Parathyroid adenoma (tissue), 2 donors: ENCODE measurements around the gene GPX3.

ENCODE experiments used
- H2AFZ ChIP-seq: fragments of 300-600 bp; sonication (generic); one replicate; pipeline ENCODE4 v1.7.0; 2017; ENCODE audit warnings: antibody characterized with exemption, mild to moderate bottlenecking
- H3K27ac ChIP-seq: fragments of 300-600 bp; sonication (generic); one replicate; pipeline ENCODE4 v1.7.0; 2017
- H3K27me3 ChIP-seq: fragments of 300-600 bp; sonication (generic); one replicate; pipeline ENCODE4 v1.7.0; 2017; ENCODE audit warnings: low read length; ENCODE audit not compliant: control insufficient read depth, insufficient read depth
- H3K36me3 ChIP-seq: fragments of 300-600 bp; sonication (generic); one replicate; pipeline ENCODE4 v1.7.0; 2017; ENCODE audit warnings: low read length; ENCODE audit not compliant: control insufficient read depth, insufficient read depth
- H3K4me1 ChIP-seq: fragments of 300-600 bp; sonication (generic); one replicate; pipeline ENCODE4 v1.7.0; 2017; ENCODE audit warnings: control low read depth
- H3K4me2 ChIP-seq: fragments of 300-600 bp; sonication (generic); one replicate; pipeline ENCODE4 v1.7.0; 2017; ENCODE audit warnings: low read length
- H3K4me3 ChIP-seq: fragments of 300-600 bp; sonication (generic); one replicate; pipeline ENCODE4 v1.7.0; 2017; ENCODE audit warnings: low read depth, low read length
- H3K79me2 ChIP-seq: fragments of 300-600 bp; sonication (generic); one replicate; pipeline ENCODE4 v1.7.0; 2017; ENCODE audit warnings: control low read depth
- H3K9ac ChIP-seq: fragments of 300-600 bp; sonication (generic); one replicate; pipeline ENCODE4 v1.7.0; 2017; ENCODE audit warnings: mild to moderate bottlenecking
- H3K9me3 ChIP-seq: fragments of 300-600 bp; sonication (generic); one replicate; pipeline ENCODE4 v1.7.0; 2017; ENCODE audit warnings: low read length; ENCODE audit not compliant: control insufficient read depth
- TF ChIP-seq, protein P1 (sequence below): fragments of 300-600 bp; sonication (generic); IDR thresholded peaks from one replicate; pipeline ENCODE4 v1.7.0; 2017; ENCODE audit warnings: antibody characterized with exemption, mild to moderate bottlenecking
- donor health status: primary hyperparathyroidism.

GPX3 gene

DNA sequence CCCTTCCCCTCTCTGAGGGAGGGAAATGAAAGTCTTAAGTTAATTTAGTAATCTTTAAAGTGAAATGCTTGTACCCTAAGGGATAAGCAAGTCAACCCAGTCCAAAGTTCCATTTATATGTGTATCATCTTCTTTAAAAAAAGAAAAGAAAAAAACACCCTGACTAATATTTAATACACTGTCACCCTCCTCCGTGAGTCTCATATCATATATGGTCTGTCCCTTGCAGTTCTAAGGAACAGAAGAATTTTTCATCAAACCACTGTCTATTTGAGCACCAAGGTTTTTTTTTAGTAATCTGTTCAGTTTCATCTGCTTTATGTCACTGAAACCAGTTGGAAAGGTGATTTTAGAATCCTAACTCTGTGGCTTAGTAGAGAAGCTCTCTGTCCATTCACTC, 45.2 kb downstream of the GPX3 start:
- Histone ChIP-seq H3K4me3 (no peak overlapping the region), H3K79me2 (peaks cover 81% of the 10 kb centered on the region), H3K9me3 (no peaks in the 10 kb centered on the region), H3K27ac (no peak overlapping the region), H3K4me2 (no peak overlapping the region), H3K27me3 (no peaks in the 10 kb centered on the region), H3K9ac (no peak overlapping the region), H3K4me1 (peaks cover 54% of the 10 kb centered on the region), H3K36me3 (no peaks in the 10 kb centered on the region), H2AFZ (no peak overlapping the region)
- TF ChIP-seq, protein P1, sequence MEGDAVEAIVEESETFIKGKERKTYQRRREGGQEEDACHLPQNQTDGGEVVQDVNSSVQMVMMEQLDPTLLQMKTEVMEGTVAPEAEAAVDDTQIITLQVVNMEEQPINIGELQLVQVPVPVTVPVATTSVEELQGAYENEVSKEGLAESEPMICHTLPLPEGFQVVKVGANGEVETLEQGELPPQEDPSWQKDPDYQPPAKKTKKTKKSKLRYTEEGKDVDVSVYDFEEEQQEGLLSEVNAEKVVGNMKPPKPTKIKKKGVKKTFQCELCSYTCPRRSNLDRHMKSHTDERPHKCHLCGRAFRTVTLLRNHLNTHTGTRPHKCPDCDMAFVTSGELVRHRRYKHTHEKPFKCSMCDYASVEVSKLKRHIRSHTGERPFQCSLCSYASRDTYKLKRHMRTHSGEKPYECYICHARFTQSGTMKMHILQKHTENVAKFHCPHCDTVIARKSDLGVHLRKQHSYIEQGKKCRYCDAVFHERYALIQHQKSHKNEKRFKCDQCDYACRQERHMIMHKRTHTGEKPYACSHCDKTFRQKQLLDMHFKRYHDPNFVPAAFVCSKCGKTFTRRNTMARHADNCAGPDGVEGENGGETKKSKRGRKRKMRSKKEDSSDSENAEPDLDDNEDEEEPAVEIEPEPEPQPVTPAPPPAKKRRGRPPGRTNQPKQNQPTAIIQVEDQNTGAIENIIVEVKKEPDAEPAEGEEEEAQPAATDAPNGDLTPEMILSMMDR = no peak

DNA sequence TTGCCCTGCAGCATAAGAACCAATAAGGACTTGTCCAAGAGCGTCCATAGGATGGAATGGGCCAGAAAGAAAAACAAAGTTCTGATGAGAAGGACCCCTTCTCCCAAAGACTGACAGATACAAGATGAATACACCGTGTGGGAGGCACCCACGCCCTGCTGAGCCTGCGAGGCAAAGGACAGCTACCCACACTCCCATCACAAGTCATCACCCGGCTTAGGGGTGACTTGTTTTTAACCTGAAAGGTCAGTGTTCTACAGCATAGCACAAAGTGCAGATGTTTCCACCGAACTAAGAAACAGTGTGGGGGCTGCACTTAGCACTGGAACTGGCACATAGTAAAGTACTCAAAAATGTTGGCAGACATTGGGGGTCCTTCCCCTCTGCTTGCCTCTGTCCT, 46.5 kb downstream of the GPX3 start:
- Histone ChIP-seq H3K9ac (no peak overlapping the region), H2AFZ (no peak overlapping the region), H3K27ac (no peak overlapping the region)

DNA sequence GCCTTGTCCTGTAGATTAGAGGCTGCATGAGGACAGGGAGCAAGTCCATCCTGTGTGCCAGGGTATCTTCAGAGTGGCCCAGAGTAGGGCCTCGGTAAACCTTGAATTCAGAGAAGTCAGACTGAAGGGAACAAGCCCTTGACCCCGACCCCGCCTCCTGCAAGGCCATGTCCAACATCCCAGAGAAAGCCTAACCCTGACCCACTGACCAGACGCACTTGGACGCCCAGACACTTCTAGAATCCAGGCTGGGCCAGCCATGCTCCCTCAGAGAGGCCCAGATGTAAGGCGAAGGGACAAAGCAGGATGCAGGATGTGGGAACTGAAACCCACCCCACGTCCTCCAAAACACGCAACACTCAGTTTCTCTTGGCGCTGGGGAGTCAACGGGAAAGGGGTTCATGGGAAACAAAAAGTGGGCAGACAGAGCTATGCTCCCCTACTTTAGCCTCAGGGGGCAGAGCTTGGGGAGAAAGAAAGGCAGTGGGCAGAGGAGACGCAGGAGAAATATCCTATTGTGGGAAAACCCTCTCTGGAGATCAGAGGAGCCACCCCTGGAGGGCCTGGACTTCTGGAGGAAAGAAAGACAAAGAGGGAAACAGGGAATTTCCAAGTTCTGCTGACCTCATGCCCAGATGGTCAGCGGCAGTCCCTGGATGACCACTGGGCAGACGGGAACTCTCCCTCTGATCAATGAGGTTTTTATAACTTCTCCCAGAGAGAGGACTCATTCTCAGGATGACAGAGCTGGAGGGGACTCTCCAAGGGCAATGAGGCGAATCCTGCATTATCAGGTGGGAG, 47.4 kb downstream of the GPX3 start:
- Histone ChIP-seq H3K4me3 (no peak overlapping the region), H3K79me2 (peaks cover 71% of the 10 kb centered on the region), H2AFZ (no peak overlapping the region), H3K9me3 (no peaks in the 10 kb centered on the region), H3K4me1 (peaks cover 74% of the 10 kb centered on the region), H3K27me3 (no peaks in the 10 kb centered on the region), H3K4me2 (no peak overlapping the region), H3K9ac (no peak overlapping the region), H3K36me3 (no peaks in the 10 kb centered on the region), H3K27ac (peak overlapping the region; percentile 85)
- TF ChIP-seq, protein P1 = no peak

More for the DNA sequence above, 46.5 kb downstream of the GPX3 start:
- no peak overlapping the region for H3K4me3 ChIP-seq
- no peaks in the 10 kb centered on the region for H3K9me3 ChIP-seq
- no peaks in the 10 kb centered on the region for H3K27me3 ChIP-seq
- TF ChIP-seq, protein P1 = no peak
- peaks cover 74% of the 10 kb centered on the region for H3K79me2 ChIP-seq
- H3K4me1 ChIP-seq = peaks cover 68% of the 10 kb centered on the region
- H3K4me2 ChIP-seq = no peak overlapping the region
- no peaks in the 10 kb centered on the region for H3K36me3 ChIP-seq

DNA sequence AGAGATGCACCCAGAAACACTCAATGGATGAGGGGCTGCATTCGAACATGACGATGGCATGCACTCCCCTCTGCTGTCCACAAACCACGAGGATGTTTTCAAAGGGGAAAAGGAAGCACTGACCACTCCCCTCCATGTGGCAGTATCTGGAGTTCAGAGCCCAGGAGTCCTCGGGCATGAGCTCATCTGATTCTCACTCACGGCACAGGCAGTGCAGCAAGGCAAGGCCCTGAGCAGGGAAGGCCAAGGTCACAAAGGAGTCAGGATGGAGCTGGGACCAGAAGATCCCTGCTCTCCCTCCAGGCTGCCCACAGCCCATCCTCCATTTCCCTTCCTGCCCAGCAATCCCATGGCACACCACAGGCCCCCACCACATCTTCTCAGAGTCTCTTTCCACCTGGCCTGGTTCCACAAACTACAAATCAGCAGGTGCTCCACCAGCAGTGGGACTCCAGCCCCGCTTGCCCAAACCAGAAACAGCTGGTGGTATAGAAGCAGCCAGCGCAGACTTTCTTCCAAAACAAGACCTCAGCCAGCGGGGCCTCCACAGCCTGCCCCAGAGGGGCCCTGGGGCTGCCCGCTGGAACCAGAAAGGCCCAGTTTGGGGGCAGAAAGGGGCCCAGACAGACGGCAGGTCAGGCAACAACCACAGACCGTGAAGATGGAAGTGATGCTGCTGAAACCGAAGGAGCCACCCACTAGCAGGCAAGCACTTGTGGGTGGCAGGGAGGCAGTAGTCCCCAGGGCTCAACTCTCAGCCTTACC, 48.2 kb downstream of the GPX3 start:
- Histone ChIP-seq H3K4me1 (peaks cover 66% of the 10 kb centered on the region), H3K27ac (peak overlapping the region; percentile 85), H2AFZ (peak overlapping the region; percentile 20), H3K9me3 (no peaks in the 10 kb centered on the region), H3K27me3 (no peaks in the 10 kb centered on the region), H3K79me2 (peaks cover 69% of the 10 kb centered on the region), H3K4me2 (no peak overlapping the region), H3K9ac (no peak overlapping the region), H3K4me3 (no peak overlapping the region), H3K36me3 (no peaks in the 10 kb centered on the region)
- TF ChIP-seq, protein P1 = no peak
